Right cardiac atrium (tissue), 5 donors: Measurements from ENCODE around the gene NAALADL1. TPM values are rescaled to one million over a fixed set of nuclear protein-coding genes. Genes with fewer than 3 reads are reported as not detected.

ENCODE experiments used
- ATAC-seq, 2 donors: fragments of 200-7000 bp; cut with Tn5 transposase; one replicate each; pipeline versions ENCODE4 v1.8.0 to v1.9.1; 2020; ENCODE audit warnings: moderate library complexity in 2 of 2, mild to moderate bottlenecking in 1 of 2
- DNase-seq, 3 donors: peaks; one replicate each; pipeline ENCODE4 v3.0.0-alpha.2; 2020
- H3K27ac ChIP-seq: one replicate; pipeline ENCODE4 v1.5.1; 2013; ENCODE audit warnings: mild to moderate bottlenecking, low read length, control low read depth, moderate library complexity
- H3K27me3 ChIP-seq: one replicate; pipeline ENCODE4 v1.6.1; 2013; ENCODE audit not compliant: control insufficient read depth, insufficient read depth
- H3K4me1 ChIP-seq: one replicate; pipeline ENCODE4 v1.6.1; 2013; ENCODE audit warnings: low read length; ENCODE audit not compliant: control insufficient read depth, insufficient read depth
- H3K4me3 ChIP-seq: one replicate; pipeline ENCODE4 v1.5.1; 2013; ENCODE audit warnings: low read length, control low read depth
- H3K9me3 ChIP-seq: one replicate; pipeline ENCODE4 v1.6.1; 2013; ENCODE audit warnings: low read length; ENCODE audit not compliant: control insufficient read depth
- WGBS: extraction: QIAGEN DNeasy Blood & Tissue Kit; methylation state at CpG from one replicate; pipeline ENCODE4 v1.1.7; 2013; 5-methylcytosine and 5-hydroxymethylcytosine counted together
- intact Hi-C, 4 donors: fragments of 100-400 bp; cut with DNase I; formaldehyde crosslinking; loops; one replicate each; pipeline versions ENCODE4 v1.11.0 to v1.14.0; 2022 to 2023
- microRNA-seq, 2 donors: library from miRNA; unstranded; fragments of <30 nt; microRNA quantifications; one replicate each; pipeline ENCODE4 v1.2.0, GENCODE V29; 2020 to 2021
- polyA plus RNA-seq: library from polyadenylated mRNA; stranded (reverse); fragments of 200-250 nt; gene quantifications from one replicate; pipeline ENCODE4 v1.2.3, GENCODE V29; 2013
- total RNA-seq, 4 donors: library from RNA; stranded (reverse); fragmentation: NEBNext Ultra II Directional; extraction: Animal tissue kit (Norgen Biotek cat#: 25700); gene quantifications; one replicate each; pipeline ENCODE4 v1.2.1, GENCODE V29; 2021
- donor health status: healthy with polysubstance abuse.
- donor health status: DM: no; HTN: yes; CAD: no.
- donor health status: DM: no; HTN: no; CAD: no.
- donor health status: DM: no; HTN: yes; CAD: no; lungs with severe emphysema.
- donor health status: DM: yes; HTN: yes; CAD: no.

The NAALADL1 gene
- total and polyA plus RNA-seq, 5 donors: 7.1 to 9.8 (median 8.4) TPM

DNA sequence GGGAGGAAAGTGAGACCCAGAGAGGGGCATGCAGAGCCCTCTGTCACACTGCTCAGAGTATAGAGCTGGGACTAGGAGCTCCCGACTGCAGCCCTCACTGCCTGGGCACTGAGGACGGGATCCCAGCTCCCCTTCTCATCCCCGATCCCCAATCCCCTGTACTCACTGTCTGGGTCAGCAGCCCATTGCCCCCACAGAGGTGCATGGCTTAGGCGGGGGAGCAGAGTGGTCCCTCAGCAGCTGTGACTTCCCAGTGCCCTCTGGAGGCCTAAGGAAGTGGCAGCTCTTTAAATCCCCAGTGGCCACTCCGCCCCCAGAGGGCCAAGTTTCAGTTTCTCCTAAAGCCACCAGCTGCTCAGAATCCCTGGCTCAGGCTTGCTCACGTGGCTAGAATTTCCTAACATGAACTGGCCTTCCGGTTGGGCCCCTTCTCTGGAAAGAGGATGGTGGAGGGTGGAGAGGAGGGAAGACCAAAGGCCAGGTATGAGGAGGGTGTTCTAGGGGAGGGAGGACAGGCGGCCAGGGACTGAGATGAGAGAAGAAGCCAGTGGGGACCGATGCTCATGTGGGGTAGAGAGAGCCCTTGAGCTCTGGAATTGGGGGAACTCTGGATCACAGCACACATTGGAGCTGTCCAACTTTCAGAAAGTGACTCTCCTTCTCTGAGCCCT, 61.5 kb downstream of the NAALADL1 start, which contains the start of gene BATF2:
Gene BATF2 (minus strand): TSS at position 262 of the 671 bp plus-strand sequence. CDS start 57 bp downstream, at position 205.
- ATAC-seq: peak; percentile 85 to 90
- Histone ChIP-seq H3K27me3 (no peaks in the 10 kb centered on the region), H3K9me3 (no peaks in the 10 kb centered on the region), H3K4me3 (peak within 1 kb of the TSS; percentile 45), H3K4me1 (peaks cover 3% of the 10 kb centered on the region), H3K27ac (peak within 1 kb of the TSS; percentile 26)
- intact Hi-C loops: no loop called here
- peak; percentile 74 to 86 (median 85) for DNase-seq
- WGBS: 17% methylated on average over 9 of the region's 9 CpGs

DNA sequence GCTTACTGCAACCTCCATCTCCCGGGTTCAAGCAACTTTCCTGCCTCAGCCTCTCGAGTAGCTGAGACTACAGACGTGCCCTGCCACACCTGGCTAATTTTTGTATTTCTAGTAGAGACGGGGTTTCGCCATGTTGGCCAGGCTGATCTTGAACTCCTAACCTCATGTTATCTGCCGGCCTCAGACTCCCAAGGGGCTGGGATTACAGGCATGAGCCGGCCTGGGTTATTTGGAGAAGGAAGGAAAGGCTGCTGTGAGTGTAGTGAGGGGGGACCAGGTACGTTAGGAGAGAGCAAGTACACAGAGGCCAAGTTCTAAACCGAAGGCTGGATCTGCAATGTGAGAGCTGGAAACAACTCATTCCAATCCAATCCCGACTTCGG, 62.0 kb downstream of the NAALADL1 start:
- intact Hi-C loops: no loop called here

More for the DNA sequence above, 62.0 kb downstream of the NAALADL1 start:
- peaks cover 3% of the 10 kb centered on the region for H3K4me1 ChIP-seq
- no peak for DNase-seq
- peak overlapping the region; percentile 2 for H3K27ac ChIP-seq
- H3K4me3 ChIP-seq: peak overlapping the region; percentile 45
- peak in 1 of 2 donors; percentile 31 for ATAC-seq
- no peaks in the 10 kb centered on the region for H3K27me3 ChIP-seq
- H3K9me3 ChIP-seq: no peaks in the 10 kb centered on the region
- WGBS: 37% methylated on average over 11 of the region's 11 CpGs

Small RNA genes within 50 kb of the gene (microRNA-seq; reads per million reads assigned to microRNA genes)
- gene MIR6879: 0.42 to 0.54 reads per million in 2 donors

Other genes starting within 250 kb of the NAALADL1 start
- gene MEN1, start 248.0 kb downstream of the NAALADL1 start, total RNA-seq: 10 to 100 TPM in 2 of 4 donors, 1 to 10 TPM in 2; 9.6 to 11.7 (median 10.1) TPM
- 10.1 TPM for gene MEN1, start 248.0 kb downstream of the NAALADL1 start, polyA plus RNA-seq
- gene CDC42BPG, start 213.9 kb downstream of the NAALADL1 start, total RNA-seq: 1 to 10 TPM in 1 of 4 donors, under 1 TPM in 3; 0.39 to 2.3 (median 0.78) TPM
- 0.36 TPM for gene CDC42BPG, start 213.9 kb downstream of the NAALADL1 start, polyA plus RNA-seq
- gene EHD1, start 179.9 kb downstream of the NAALADL1 start, total RNA-seq: 10 to 100 TPM; 23.4 to 35.3 (median 31.4) TPM
- 20.8 TPM for gene EHD1, start 179.9 kb downstream of the NAALADL1 start, polyA plus RNA-seq
- gene ATG2A, start 141.3 kb downstream of the NAALADL1 start, total RNA-seq: 10 to 100 TPM; 13.3 to 17.9 (median 15.3) TPM
- 13.6 TPM for gene ATG2A, start 141.3 kb downstream of the NAALADL1 start, polyA plus RNA-seq
- gene PPP2R5B, start 133.9 kb downstream of the NAALADL1 start, total RNA-seq: 10 to 100 TPM; 21.7 to 28.0 (median 24.6) TPM
- gene PPP2R5B, start 133.9 kb downstream of the NAALADL1 start, polyA plus RNA-seq: 28.9 TPM
- gene GPHA2, start 122.7 kb downstream of the NAALADL1 start, total RNA-seq: not detected
- not detected for gene GPHA2, start 122.7 kb downstream of the NAALADL1 start, polyA plus RNA-seq
- not detected for gene MAJIN, start 86.4 kb downstream of the NAALADL1 start, total RNA-seq
- gene MAJIN, start 86.4 kb downstream of the NAALADL1 start, polyA plus RNA-seq: not detected
- 1 to 10 TPM; 1.4 to 3.5 (median 1.7) TPM for gene BATF2, start 61.6 kb downstream of the NAALADL1 start, total RNA-seq
- gene BATF2, start 61.6 kb downstream of the NAALADL1 start, polyA plus RNA-seq: 1.3 TPM
- 100 to 1,000 TPM; 117 to 144 (median 130) TPM for gene ARL2, start 44.4 kb downstream of the NAALADL1 start, total RNA-seq
- gene ARL2, start 44.4 kb downstream of the NAALADL1 start, polyA plus RNA-seq: 179 TPM
- gene SNX15, start 31.1 kb downstream of the NAALADL1 start, total RNA-seq: 10 to 100 TPM; 14.3 to 25.2 (median 19.9) TPM
- gene SNX15, start 31.1 kb downstream of the NAALADL1 start, polyA plus RNA-seq: 16.7 TPM
- gene SAC3D1, start 17.3 kb downstream of the NAALADL1 start, total RNA-seq: 1 to 10 TPM; 4.2 to 7.7 (median 6.4) TPM
- gene SAC3D1, start 17.3 kb downstream of the NAALADL1 start, polyA plus RNA-seq: 6.4 TPM
- gene CDCA5, start 25.5 kb upstream of the NAALADL1 start, total RNA-seq: 1 to 10 TPM in 2 of 4 donors, under 1 TPM in 2; 0.22 to 1.6 (median 1.3) TPM
- gene CDCA5, start 25.5 kb upstream of the NAALADL1 start, polyA plus RNA-seq: 0.50 TPM
- gene ZFPL1, start 25.7 kb upstream of the NAALADL1 start, total RNA-seq: 10 to 100 TPM; 25.6 to 27.3 (median 26.3) TPM
- gene ZFPL1, start 25.7 kb upstream of the NAALADL1 start, polyA plus RNA-seq: 32.6 TPM
- gene VPS51, start 37.7 kb upstream of the NAALADL1 start, total RNA-seq: 10 to 100 TPM; 68.0 to 80.9 (median 79.1) TPM
- 67.1 TPM for gene VPS51, start 37.7 kb upstream of the NAALADL1 start, polyA plus RNA-seq
- 10 to 100 TPM; 45.7 to 91.5 (median 52.3) TPM for gene TM7SF2, start 53.3 kb upstream of the NAALADL1 start, total RNA-seq
- gene TM7SF2, start 53.3 kb upstream of the NAALADL1 start, polyA plus RNA-seq: 63.5 TPM
- gene ZNHIT2, start 59.1 kb upstream of the NAALADL1 start, total RNA-seq: 1 to 10 TPM; 6.4 to 9.2 (median 7.8) TPM
- 11.6 TPM for gene ZNHIT2, start 59.1 kb upstream of the NAALADL1 start, polyA plus RNA-seq
- 100 to 1,000 TPM; 658 to 797 (median 721) TPM for gene FAU, start 63.6 kb upstream of the NAALADL1 start, total RNA-seq
- 686 TPM for gene FAU, start 63.6 kb upstream of the NAALADL1 start, polyA plus RNA-seq
- 10 to 100 TPM; 31.1 to 37.7 (median 34.1) TPM for gene MRPL49, start 63.8 kb upstream of the NAALADL1 start, total RNA-seq
- gene MRPL49, start 63.8 kb upstream of the NAALADL1 start, polyA plus RNA-seq: 24.8 TPM
- 10 to 100 TPM; 28.5 to 40.7 (median 32.8) TPM for gene SYVN1, start 76.0 kb upstream of the NAALADL1 start, total RNA-seq
- 17.4 TPM for gene SYVN1, start 76.0 kb upstream of the NAALADL1 start, polyA plus RNA-seq
- not detected for gene SPDYC, start 111.7 kb upstream of the NAALADL1 start, total RNA-seq
- gene SPDYC, start 111.7 kb upstream of the NAALADL1 start, polyA plus RNA-seq: not detected
- 100 to 1,000 TPM in 2 of 4 donors, 10 to 100 TPM in 2; 95.7 to 102 (median 98.8) TPM for gene CAPN1, start 123.4 kb upstream of the NAALADL1 start, total RNA-seq
- 74.4 TPM for gene CAPN1, start 123.4 kb upstream of the NAALADL1 start, polyA plus RNA-seq
- 10 to 100 TPM in 1 of 4 donors, 1 to 10 TPM in 3; 5.8 to 13.1 (median 7.5) TPM for gene POLA2, start 203.4 kb upstream of the NAALADL1 start, total RNA-seq
- gene POLA2, start 203.4 kb upstream of the NAALADL1 start, polyA plus RNA-seq: 5.7 TPM